GM19455 (cell line): ENCODE data around the gene RAB27A.
"Not testable (repeated sequence)": the region's sequence is repeated elsewhere in the genome, so short reads cannot be mapped to it uniquely, and the experiment has no call there.

ENCODE experiments used
- ATAC-seq: cut with Tn5 transposase; IDR thresholded peaks from one replicate; pipeline ENCODE4 v1.9.1; 2021; ENCODE audit not compliant: unreplicated experiment

Gene RAB27A

GRCh38 chr15:55252201-55252600 is 37.4 kb downstream of the RAB27A start:
- not testable (repeated sequence) for ATAC-seq

DNA sequence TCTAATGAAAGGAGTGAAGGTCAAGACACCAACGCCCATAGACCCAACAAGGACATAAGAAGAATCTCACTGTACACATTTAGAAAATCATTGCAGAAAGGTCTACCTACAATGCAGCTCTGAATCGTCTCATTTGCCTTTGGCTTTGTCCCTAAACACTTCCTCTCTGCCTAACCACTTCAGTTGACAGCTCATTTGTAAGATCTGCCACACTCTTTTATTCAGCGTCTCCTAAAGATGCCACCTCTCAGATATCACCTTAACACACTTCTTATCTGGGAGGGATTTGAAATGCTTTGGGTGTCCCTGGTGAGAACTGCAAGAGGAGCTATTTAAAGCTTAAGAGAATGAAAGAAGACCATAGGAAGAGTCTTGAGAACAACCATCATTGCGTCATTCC is 38.7 kb downstream of the RAB27A start:
- no peak for ATAC-seq

GRCh38 chr15:55250392-55250791 is 39.2 kb downstream of the RAB27A start:
- no peak for ATAC-seq

GRCh38 chr15:55249885-55250284 is 39.7 kb downstream of the RAB27A start:
- not testable (repeated sequence) for ATAC-seq

- ATAC-seq = no peak
These were observed 40.7 kb downstream of the RAB27A start for GRCh38 chr15:55248895-55249294.

- no peak for ATAC-seq
These were observed 41.7 kb downstream of the RAB27A start for GRCh38 chr15:55247766-55248427.

GRCh38 chr15:55247311-55247710 is 42.3 kb downstream of the RAB27A start:
- ATAC-seq = no peak

DNA sequence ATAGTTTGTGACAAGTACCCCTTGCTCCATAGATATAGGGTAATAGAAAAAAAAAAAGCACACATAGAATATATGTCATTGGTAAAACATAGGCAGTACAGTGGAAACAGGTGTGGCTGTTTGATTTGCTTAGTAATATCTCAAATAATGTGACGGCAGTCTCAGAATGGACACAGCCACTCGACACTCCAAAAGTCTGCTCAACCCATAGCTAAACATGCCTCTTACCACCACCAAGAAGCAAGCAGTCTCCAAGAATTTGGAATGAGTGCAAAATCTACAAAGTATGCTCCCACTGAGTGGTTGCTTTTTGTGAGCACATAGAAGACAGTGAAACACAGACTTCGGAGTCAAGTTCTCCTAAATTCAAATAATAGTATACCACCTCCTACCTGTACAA is 43.0 kb downstream of the RAB27A start:
- ATAC-seq = no peak

GRCh38 chr15:55245059-55245458 is 44.6 kb downstream of the RAB27A start:
- ATAC-seq = no peak

DNA sequence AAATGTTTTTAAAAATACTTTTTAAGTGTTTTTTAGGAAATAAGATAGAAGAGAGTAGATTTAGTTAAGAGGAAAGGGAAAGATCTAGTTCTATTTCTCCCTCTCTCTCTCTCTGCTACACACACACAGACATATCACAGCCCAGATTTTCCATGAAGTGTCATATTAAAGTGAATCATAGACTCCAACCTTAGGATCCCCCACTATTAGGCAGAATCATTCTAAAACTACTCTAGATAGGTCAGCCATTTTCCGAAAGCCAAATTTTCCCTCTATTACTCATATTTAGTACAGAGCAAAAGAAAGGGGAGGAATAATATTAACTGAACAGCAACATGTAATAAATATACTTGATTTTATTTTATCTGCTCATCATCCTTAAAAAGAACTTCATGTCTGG is 47.7 kb downstream of the RAB27A start:
- ATAC-seq = no peak

- ATAC-seq = no peak
These were observed 48.4 kb downstream of the RAB27A start for GRCh38 chr15:55241186-55241585.

DNA sequence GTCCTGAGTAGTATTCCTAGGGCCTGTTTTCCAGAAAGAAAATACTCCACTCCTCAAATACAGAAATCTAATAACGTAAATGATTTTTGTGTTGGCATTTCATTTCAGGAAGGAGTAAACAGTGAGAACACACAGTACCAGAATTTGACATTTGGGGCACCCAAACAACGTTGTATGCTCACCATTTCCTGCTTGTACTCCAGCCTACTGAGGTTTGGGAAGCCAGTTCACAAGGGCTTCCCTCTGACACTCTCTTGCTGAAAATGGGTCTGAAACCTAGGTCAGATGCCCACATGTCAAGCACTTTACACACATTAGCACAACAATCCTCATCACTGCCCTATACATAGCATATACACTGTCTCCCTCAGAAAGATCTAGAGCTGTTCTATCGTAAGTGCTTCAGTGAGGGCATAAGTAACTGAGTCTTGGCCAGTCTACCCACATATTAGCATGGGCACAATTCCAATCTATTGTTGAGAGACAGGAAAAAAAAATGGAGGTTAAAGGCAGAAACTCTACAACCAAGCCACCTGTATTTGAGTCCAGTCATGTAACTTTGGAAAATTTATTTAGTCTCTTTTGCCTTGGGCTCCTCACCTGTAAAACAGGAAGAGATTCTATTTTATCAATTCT is 49.4 kb downstream of the RAB27A start:
- no peak for ATAC-seq

DNA sequence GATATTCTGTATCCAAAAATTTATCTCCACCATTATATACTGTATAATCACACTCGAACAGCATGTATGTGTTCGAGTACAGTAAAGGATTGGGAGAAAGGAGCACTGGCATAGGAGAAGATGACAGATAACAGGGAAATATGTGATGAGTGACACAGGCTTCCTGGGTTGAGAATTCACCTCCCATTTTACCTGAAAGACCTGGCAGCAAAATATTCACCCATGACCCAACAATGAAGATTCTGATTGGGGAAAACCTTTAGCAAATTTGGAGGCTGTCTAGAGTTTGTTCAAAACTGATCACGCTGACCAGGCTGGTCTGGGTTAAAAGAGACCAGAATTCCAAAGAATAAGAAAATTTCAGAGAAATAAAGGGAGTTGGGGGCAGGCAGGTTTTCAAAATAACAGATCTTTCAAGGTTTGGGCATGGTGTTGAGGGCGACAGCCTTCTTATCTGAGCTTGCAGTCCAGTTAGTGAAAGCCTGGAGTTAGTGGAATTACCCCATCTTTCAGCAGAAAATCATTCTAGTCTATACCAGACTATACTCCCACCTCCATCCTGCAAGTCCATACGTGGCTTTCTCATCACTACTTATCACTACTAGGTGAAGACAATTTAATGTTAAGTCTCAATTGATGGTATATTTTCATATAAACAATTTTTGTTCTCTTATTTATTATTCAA is 50.0 kb downstream of the RAB27A start:
- ATAC-seq = no peak

DNA sequence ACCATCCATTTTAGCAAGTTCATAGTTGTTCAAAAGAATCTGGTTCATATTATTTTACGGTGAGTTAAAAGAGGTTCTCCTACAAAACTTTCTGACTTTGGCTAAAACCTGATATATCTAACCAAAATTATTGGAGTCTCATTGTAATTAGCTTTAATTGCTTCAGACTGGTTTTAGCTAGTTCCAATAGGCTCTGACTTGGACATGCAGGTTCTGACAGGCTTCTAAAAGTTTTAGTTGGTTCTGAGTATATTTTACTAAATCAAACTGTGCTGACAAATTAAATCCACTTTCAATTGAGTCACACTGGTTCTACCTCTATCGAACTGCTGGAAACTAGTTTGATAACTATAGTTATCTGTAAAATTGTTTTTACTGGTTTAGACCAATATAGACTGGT is 50.7 kb downstream of the RAB27A start:
- ATAC-seq = no peak

DNA sequence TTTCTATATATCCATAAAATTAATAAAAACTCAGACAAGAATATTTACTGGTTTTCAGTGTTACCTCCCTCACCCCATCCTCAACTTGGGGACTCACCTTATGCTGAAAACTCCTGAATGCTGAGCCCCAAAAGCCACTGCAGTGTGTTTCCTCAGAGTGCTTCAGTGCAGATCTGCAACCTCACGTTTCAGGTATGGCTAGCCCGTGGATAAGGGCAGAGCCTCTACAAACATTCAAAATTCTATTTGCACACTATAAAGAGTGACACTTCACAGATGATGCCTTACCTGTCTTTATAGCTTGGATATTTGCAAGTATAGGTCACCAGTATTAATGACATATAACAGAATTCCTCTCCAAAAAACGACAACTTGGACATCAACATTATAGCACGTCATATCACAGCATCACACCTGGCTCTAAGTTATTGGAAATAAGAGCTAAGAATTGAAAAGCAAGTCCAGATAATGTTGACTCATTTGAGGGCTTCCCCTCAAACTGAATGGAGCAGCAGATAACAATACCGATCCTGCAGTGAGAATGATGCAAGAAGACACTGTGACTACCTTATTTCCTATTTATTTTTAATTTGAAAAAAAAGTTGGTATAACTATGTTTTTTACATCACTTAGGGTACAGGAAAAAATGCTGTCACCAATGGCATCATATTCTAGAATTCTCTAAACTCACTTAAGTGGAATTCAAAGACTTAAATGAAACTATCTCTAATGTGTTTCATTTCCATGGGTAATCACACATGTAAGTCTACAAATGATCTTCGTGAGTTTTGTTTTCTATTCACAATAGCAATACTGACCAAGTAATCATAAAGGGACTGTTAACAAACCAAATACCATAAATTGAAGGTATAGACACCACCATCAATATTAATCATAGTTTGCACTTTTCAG is 52.1 kb downstream of the RAB27A start:
- ATAC-seq = no peak

DNA sequence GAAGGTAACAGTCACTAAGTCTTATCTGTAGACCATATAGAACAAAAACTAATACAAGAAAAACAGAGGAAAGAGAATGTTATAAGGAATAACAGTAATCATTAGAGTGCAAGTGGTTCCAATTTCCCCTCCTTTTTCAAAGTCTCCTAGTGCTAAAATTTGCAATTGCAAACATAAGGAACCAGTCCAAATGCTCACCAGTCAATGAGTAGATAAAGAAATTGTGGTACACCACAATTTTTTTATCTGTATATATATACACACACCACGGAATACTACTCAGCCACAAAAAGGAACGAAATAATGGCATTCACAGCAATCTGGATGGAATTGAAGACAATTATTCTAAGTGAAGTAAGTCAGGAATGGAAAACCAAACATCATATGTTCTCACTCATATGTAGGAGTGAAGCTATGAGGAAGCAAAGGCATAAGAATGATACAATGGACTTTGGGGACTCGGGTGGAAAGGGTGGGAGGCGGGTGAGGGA is 54.0 kb downstream of the RAB27A start:
- ATAC-seq = no peak

- ATAC-seq = no peak
These were observed 54.9 kb downstream of the RAB27A start for GRCh38 chr15:55234800-55235104.

GRCh38 chr15:55234104-55234799 is 55.4 kb downstream of the RAB27A start:
- no peak for ATAC-seq

DNA sequence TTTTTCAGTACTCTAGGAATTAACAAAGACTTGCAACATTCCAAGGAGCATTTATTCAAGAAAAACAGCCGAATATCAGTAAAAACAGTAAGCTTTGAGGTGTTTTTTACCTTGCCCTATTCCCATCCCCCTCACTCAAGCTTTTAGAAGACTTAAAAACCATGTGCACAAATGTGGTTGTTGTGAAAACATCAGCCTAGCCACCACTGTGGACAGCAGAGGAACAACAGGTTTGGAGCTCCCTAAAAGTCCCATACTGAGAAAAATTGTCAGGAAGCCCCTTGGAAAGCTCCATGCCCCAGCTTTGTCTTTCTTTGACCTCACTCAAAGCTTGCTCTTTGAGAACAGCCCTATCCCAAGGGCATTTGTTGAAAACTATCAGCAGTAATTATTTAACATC is 58.2 kb downstream of the RAB27A start:
- no peak for ATAC-seq

GRCh38 chr15:55230953-55231352 is 58.7 kb downstream of the RAB27A start:
- no peak for ATAC-seq
